Activated CD8-positive, alpha-beta memory T cell treated with anti-CD3 and anti-CD28 coated beads, Interleukin-2, amount 50 U/mL, for 4 hours (primary cell): ENCODE data around the gene P3H2.
"Not testable (repeated sequence)": the region's sequence is repeated elsewhere in the genome, so short reads cannot be mapped to it uniquely, and the experiment has no call there.

ENCODE experiments used
- DNase-seq: peaks from one replicate; pipeline ENCODE4 v3.0.0-alpha.2; 2020

Gene P3H2, protein sequence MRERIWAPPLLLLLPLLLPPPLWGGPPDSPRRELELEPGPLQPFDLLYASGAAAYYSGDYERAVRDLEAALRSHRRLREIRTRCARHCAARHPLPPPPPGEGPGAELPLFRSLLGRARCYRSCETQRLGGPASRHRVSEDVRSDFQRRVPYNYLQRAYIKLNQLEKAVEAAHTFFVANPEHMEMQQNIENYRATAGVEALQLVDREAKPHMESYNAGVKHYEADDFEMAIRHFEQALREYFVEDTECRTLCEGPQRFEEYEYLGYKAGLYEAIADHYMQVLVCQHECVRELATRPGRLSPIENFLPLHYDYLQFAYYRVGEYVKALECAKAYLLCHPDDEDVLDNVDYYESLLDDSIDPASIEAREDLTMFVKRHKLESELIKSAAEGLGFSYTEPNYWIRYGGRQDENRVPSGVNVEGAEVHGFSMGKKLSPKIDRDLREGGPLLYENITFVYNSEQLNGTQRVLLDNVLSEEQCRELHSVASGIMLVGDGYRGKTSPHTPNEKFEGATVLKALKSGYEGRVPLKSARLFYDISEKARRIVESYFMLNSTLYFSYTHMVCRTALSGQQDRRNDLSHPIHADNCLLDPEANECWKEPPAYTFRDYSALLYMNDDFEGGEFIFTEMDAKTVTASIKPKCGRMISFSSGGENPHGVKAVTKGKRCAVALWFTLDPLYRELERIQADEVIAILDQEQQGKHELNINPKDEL

GRCh38 chr3:190120269-190121060 is at the start of gene P3H2:
TSS of gene P3H2 (minus strand) at chr3:190120897. CDS start at chr3:190120731, 166 bp downstream.
- DNase-seq, result no peak

DNA sequence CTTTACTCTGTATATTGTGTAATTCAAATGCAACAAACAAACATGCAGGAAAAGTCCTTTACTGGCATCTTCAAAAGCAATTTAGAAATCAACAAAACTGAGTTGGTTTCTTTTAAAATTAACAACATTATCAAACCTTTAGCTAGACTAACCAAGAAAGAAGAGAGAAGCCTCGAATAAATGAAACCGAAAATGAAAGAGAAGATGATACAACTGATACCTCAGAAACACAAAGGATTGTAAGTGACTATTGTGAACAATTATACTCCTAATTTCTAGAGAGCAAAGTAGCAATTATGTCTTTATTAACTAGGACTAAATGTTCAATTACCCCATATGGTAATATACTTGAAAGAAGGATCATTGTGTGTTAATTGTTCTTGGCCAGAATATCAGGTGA is 49.2 kb upstream of the P3H2 start:
- no peak for DNase-seq

DNA sequence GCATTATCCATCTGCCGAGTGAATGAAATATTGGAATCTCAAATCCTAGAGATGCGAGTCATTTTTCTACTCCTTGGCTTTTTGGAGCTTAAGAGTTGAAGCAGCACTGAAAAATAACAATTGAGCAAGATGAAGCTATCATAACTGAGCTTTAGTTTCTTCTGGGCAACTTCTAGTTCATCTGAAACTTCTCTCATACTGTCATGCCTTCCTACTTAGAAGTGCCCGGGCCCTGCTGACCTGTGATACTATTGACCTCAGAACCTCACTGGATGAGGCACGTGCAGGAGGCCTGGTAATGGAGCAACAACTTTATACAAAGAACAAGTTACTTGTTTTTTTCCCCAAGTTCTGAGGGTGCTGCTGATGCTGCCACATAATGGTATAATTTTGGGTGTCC is 48.5 kb upstream of the P3H2 start:
- DNase-seq, result no peak

DNA sequence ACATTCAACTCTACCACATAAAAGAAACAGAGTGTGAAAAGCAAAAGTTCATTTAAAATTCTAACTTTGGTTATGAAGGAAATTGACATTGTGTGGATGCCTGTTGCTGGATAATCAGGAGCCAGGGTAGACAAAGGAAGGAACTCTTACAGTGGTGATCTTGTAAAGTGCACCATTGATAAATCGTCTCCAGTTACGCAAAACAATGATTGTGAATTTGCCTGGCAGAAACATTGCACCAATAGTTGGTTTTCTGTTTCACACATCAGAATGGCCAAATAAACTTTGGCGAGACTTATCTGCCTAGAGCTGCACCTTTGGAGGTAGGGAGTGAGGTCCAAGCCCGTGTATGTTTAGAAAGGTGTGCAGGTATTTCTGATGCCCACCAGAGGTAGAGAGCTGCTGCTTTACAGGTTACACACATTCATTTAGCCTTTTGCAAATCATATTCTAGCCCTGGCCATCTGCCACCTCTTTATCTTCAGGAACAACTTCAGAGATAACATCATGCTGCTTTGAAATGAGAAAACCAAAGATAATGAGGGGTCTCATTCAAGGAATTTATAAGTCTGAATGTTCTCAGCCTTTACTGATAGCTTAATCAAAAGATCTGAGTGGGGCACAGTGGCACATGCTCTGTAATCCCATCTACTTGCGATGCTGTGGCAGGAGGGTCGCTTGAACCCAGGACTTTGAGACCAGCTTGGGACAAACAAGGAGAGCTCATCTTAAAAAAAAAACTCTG is 47.4 kb upstream of the P3H2 start:
- no peak for DNase-seq

DNA sequence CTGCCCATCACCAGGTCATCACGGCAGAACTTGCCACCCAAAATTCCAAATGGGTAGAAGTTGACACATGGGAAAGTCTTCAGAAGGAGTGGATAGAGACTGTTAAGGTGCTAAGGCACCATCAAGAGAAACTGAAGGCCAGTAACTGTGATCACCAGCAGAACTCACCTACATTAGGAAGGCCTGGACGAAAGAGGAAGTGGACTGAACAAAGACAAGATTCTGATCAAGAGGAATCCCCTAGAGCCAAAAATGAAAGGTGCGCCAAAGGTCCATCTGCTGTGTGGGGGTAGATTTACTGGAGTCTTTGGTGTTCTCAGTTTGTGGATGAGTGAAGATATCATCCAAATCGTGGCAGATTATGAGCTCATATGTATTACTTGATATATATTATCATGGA is 46.3 kb upstream of the P3H2 start:
- DNase-seq, result no peak

DNA sequence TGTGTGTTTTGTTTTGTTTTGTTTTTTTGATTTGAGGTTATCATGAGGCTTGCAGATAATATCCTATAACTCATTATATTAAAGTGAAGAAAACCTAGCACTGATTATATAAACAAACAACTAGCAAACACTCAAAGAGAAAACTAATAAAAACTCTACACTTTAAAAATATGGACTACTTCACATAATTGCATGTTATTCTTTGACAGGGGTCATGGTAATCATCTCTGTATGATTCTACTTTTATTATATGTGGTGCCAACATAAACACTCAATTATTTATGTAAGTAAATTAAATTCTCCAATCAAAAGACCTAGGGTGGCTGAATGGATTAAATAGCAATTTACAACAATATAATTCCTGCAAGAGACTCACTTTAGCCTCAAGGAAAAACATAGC is 44.6 kb upstream of the P3H2 start:
- DNase-seq, result no peak

DNA sequence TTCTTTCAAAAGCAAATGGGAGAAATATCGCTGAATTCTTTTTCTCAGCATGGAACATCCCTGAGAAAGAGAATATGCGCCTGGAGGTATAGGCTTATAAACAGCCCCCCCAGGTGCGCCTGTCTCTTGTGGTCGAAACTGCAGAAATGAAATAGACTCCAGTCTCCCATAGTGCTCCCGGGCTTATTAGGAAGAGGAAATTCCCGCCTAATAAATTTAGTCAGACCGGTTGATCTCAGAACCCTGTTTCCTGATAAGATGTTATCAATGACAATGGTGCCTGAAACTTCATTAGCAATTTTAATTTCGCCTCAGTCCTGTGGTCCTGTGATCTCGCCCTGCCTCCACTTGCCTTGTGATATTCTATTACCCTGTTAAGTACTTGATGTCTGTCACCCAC is 41.3 kb upstream of the P3H2 start:
- not testable (repeated sequence) for DNase-seq

DNA sequence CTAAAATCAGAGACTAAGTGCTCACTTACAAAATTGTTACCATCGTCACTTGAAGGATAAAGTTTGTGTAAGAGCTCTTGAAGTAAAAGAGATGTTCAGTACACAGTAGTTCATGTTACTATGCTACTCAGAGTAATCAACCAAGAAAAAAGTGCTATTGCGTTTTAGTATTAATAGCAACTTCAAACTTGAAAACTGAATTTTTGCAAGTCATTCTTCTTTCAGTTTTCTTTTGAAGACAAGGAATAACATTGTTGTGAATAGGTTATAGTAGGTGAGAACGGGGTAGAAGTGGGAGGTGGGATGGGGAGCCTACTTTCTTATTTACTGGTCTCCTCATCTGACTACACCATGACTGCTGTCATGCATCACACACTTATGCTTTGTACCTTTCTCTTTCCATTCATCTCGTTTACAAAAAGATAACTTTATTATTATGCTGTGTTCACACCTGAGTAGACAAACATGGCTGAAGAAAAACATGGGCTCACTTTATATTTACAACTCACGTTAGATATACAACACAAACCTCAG is 39.3 kb upstream of the P3H2 start:
- no peak for DNase-seq

- no peak for DNase-seq
Observed at GRCh38 chr3:190158261-190158660, 37.6 kb upstream of the P3H2 start.

GRCh38 chr3:190155752-190156151 is 35.1 kb upstream of the P3H2 start:
- no peak for DNase-seq

- DNase-seq, result no peak
Observed at GRCh38 chr3:190150681-190151080, 30.0 kb upstream of the P3H2 start.

DNA sequence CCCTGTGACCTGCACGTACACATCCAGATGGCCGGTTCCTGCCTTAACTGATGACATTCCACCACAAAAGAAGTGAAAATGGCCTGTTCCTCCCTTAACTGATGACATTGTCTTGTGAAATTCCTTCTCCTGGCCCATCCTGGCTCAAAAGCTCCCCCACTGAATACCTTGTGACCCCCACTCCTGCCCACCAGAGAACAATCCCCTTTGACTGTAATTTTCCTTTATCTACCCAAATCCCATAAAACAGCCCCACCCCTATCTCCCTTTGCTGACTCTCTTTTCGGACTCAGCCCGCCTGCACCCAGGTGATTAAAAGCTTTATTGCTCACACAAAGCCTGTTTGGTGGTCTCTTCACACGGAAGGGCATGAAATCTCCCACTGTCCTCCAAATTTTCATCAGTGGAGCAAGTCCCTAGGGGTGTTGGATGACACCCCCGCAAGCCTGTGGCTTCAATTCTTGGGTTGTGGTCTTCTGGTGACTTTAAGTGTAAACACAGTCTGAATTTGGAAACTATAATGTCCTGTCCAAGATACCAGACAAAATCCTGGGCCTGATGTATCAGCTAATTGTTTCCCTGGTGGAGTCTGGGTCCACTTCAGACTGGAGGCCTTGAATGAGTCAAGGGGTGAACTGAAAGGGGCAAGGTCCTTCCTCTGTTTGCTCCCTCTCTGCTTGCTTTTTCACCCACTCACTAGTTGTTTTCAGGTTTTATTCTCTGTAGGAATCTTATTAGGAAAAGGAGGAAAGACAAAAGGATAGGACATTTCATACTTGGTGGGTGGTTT is 29.3 kb upstream of the P3H2 start:
- DNase-seq, result not testable (repeated sequence)

DNA sequence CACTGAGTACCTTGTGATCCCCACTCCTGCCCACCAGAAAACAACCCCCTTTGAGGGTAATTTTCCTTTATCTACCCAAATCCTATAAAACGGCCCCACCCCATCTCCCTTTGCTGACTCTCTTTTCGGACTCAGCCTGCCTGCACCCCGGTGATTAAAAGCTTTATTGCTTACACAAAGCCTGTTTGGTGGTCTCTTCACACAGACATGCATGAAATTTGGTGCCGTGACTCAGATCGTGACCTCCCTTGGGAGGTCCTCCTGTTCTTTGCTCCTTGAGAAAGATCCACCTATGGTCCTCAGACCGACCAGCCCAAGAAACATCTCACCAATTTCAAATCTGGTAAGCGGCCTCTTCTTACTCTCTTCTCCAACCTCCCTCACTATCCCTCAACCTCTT is 24.1 kb upstream of the P3H2 start:
- DNase-seq, result not testable (repeated sequence)

DNA sequence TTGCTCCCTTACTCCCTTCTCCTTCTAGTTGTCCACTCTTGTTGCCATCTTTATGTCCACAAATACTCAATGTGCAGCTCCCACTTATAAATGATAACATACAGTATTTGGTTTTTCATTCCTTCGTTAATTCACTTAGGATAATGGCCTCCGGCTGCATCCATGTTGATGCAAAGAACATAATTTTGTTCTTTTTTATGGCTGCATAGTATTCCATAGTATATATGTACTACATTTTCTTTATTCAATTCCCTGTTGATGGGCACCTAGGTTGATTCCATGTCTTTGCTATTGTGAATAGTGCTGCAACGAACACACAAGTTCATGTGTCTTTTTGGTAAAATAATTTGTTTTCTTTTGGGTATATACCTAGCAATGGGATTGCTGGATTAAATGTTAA is 21.3 kb upstream of the P3H2 start:
- no peak for DNase-seq

- DNase-seq, result no peak
Observed at GRCh38 chr3:190139365-190139764, 18.7 kb upstream of the P3H2 start.

GRCh38 chr3:190132371-190132770 is 11.7 kb upstream of the P3H2 start:
- DNase-seq, result no peak

GRCh38 chr3:190131329-190131728 is 10.6 kb upstream of the P3H2 start:
- DNase-seq, result no peak

GRCh38 chr3:190130696-190131095 is 10.0 kb upstream of the P3H2 start:
- no peak for DNase-seq

- no peak for DNase-seq
Observed at GRCh38 chr3:190130037-190130436, 9.3 kb upstream of the P3H2 start.

DNA sequence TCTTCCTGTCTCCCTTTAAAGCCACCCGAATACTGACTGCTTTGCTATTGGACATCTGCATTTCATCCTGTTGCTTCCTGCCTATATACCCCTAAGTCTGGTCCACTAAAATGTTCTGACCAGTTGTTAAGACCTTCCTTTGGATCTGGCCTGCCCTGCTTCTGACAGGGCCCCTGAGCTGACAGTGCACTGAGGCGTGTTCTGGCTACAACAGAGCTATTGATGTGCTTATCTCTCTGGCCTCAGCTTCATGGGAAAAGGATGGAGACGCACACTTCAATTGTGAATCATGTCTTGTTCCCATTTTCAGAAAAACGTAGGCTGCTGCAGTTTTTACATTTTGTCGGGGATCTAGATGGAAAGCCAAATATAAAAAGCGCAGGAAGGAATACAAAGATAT is 7.1 kb upstream of the P3H2 start:
- no peak for DNase-seq

- no peak for DNase-seq
Observed at GRCh38 chr3:190127195-190127594, 6.5 kb upstream of the P3H2 start.
